ENCODE results near the gene BARHL1. TPM values are rescaled to one million over a fixed set of nuclear protein-coding genes. Genes with fewer than 3 reads are reported as not detected.

Gene BARHL1
- total and polyA plus RNA-seq, 2 donors (not counting 1 experiment from before 2014, with no cell fraction given) = not detected

DNA sequence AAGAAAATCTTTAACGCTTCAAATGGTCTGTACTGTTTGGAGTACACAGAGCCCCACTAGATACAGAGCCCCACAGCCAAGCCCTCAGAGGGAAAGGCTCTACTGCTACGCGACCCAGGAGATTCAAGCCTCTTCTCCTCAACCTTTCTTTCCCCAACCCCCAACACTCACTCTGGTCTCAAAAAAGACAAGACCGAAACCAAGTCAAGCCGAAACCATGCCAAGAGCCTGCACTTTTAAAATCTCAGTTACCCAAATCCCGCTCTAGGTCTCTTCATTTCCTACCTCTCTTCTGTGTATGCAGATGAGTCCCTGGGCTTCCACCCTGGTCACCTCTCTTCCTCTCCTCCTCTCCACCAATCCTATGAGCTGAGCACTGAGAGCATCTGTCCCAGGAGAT is 31.9 kb downstream of the BARHL1 start:
- Histone ChIP-seq H3K4me2 (ENCODE audit: extremely low read depth, insufficient read depth, low read length) (no peak overlapping the region), H4K20me1 (ENCODE audit: control insufficient read depth, extremely low read depth, insufficient read depth, low read length) (no peaks in the 10 kb centered on the region), H3K9ac (ENCODE audit: insufficient read depth, low read length) (no peak overlapping the region), H2AFZ (ENCODE audit: low read length) (no peak overlapping the region), H3K27me3 (ENCODE audit: control insufficient read depth, insufficient read depth, low read length) (no peaks in the 10 kb centered on the region), H3K79me2 (ENCODE audit: control insufficient read depth, insufficient read depth, low read length) (no peaks in the 10 kb centered on the region), H3K36me3 (ENCODE audit: control insufficient read depth, insufficient read depth, low read length) (peaks cover 9% of the 10 kb centered on the region), H3K27ac (ENCODE audit: insufficient read depth, low read length) (no peak overlapping the region), H3K4me3 (replicated peaks in 1 of 4; ENCODE audit: control extremely low read depth in 1 of 4, insufficient read depth in 1 of 4, low read depth in 3 of 4, low read length in 4 of 4) (no peak overlapping the region), H3K4me1 (ENCODE audit: control insufficient read depth, extremely low read depth, insufficient read depth, low read length) (peaks cover 3% of the 10 kb centered on the region), H3K9me3 (ENCODE audit: control insufficient read depth, insufficient read depth, low read depth, low read length) (no peaks in the 10 kb centered on the region)
- TF ChIP-seq, protein P1, sequence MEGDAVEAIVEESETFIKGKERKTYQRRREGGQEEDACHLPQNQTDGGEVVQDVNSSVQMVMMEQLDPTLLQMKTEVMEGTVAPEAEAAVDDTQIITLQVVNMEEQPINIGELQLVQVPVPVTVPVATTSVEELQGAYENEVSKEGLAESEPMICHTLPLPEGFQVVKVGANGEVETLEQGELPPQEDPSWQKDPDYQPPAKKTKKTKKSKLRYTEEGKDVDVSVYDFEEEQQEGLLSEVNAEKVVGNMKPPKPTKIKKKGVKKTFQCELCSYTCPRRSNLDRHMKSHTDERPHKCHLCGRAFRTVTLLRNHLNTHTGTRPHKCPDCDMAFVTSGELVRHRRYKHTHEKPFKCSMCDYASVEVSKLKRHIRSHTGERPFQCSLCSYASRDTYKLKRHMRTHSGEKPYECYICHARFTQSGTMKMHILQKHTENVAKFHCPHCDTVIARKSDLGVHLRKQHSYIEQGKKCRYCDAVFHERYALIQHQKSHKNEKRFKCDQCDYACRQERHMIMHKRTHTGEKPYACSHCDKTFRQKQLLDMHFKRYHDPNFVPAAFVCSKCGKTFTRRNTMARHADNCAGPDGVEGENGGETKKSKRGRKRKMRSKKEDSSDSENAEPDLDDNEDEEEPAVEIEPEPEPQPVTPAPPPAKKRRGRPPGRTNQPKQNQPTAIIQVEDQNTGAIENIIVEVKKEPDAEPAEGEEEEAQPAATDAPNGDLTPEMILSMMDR (conservative IDR thresholded peaks at IDR 0.05 in 1 of 2, IDR thresholded peaks at IDR 0.05 in 1 of 2; ENCODE audit: low read depth in 1 of 2, low read length in 2 of 2) = no peak
- no peak for TF ChIP-seq EZH2 (IDR thresholded peaks at IDR 0.05; ENCODE audit: low read length, missing control alignments)
- no peak for DNase-seq (ENCODE audit: low read depth in 2 of 2)

DNA sequence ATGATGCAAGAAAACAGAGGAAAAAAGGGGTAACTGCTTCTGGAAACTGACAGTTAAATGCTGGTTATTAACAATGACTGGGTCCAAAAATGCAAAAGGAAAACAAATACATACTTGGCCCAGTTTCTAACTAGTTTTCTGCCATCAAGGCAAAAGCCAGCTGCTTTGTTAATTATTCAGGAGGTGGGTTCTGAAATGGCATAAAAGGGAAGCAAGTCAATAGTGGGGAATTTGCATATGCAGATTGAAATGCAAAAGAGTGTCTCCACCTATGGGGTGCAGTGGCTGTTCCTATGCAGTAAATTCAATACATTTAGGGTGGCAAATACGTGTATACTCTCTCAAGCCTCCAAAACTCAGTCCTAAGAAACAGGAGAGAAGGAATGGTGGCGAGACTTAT is 33.4 kb downstream of the BARHL1 start:
- Histone ChIP-seq H3K4me3 (replicated peaks in 1 of 4; ENCODE audit: control extremely low read depth in 1 of 4, insufficient read depth in 1 of 4, low read depth in 3 of 4, low read length in 4 of 4) (no peak overlapping the region), H3K9ac (ENCODE audit: insufficient read depth, low read length) (no peak overlapping the region), H3K9me3 (ENCODE audit: control insufficient read depth, insufficient read depth, low read depth, low read length) (no peaks in the 10 kb centered on the region), H3K27ac (ENCODE audit: insufficient read depth, low read length) (no peak overlapping the region), H3K4me1 (ENCODE audit: control insufficient read depth, extremely low read depth, insufficient read depth, low read length) (no peaks in the 10 kb centered on the region), H3K36me3 (ENCODE audit: control insufficient read depth, insufficient read depth, low read length) (peaks cover 7% of the 10 kb centered on the region), H3K79me2 (ENCODE audit: control insufficient read depth, insufficient read depth, low read length) (no peaks in the 10 kb centered on the region), H2AFZ (ENCODE audit: low read length) (no peak overlapping the region), H3K27me3 (ENCODE audit: control insufficient read depth, insufficient read depth, low read length) (no peaks in the 10 kb centered on the region), H4K20me1 (ENCODE audit: control insufficient read depth, extremely low read depth, insufficient read depth, low read length) (no peaks in the 10 kb centered on the region), H3K4me2 (ENCODE audit: extremely low read depth, insufficient read depth, low read length) (no peak overlapping the region)
- DNase-seq (ENCODE audit: low read depth in 2 of 2) = no peak
- no peak for TF ChIP-seq EZH2 (IDR thresholded peaks at IDR 0.05; ENCODE audit: low read length, missing control alignments)
- TF ChIP-seq, protein P1 (conservative IDR thresholded peaks at IDR 0.05 in 1 of 2, IDR thresholded peaks at IDR 0.05 in 1 of 2; ENCODE audit: low read depth in 1 of 2, low read length in 2 of 2) = no peak

DNA sequence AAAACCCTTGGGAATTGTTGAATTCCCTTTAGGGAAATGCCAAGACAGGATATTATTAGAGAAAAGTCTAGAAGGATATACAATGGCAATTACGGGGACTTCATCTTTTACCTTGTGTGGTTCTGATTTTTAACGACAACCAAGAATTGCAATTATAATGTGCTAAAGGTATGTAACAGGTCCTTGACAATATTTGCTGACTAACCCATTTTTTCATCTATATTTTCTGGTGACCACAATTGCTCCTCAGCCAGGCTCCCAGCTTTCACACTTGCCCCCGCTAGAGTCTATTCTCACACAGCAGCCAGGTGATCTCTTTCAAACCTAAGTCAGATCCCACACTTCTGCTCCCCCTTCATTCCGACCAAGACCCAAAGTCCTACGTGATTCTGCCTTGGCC is 34.3 kb downstream of the BARHL1 start:
- Histone ChIP-seq H3K79me2 (ENCODE audit: control insufficient read depth, insufficient read depth, low read length) (no peaks in the 10 kb centered on the region), H3K9me3 (ENCODE audit: control insufficient read depth, insufficient read depth, low read depth, low read length) (no peaks in the 10 kb centered on the region), H3K36me3 (ENCODE audit: control insufficient read depth, insufficient read depth, low read length) (peaks cover 6% of the 10 kb centered on the region), H3K4me2 (ENCODE audit: extremely low read depth, insufficient read depth, low read length) (no peak overlapping the region), H3K27ac (ENCODE audit: insufficient read depth, low read length) (no peak overlapping the region), H3K27me3 (ENCODE audit: control insufficient read depth, insufficient read depth, low read length) (no peaks in the 10 kb centered on the region), H3K4me3 (replicated peaks in 1 of 4; ENCODE audit: control extremely low read depth in 1 of 4, insufficient read depth in 1 of 4, low read depth in 3 of 4, low read length in 4 of 4) (no peak overlapping the region), H3K9ac (ENCODE audit: insufficient read depth, low read length) (no peak overlapping the region), H2AFZ (ENCODE audit: low read length) (no peak overlapping the region), H4K20me1 (ENCODE audit: control insufficient read depth, extremely low read depth, insufficient read depth, low read length) (no peaks in the 10 kb centered on the region), H3K4me1 (ENCODE audit: control insufficient read depth, extremely low read depth, insufficient read depth, low read length) (no peaks in the 10 kb centered on the region)
- DNase-seq (ENCODE audit: low read depth in 2 of 2) = no peak
- TF ChIP-seq EZH2 (IDR thresholded peaks at IDR 0.05; ENCODE audit: low read length, missing control alignments) = no peak
- TF ChIP-seq, protein P1 (conservative IDR thresholded peaks at IDR 0.05 in 1 of 2, IDR thresholded peaks at IDR 0.05 in 1 of 2; ENCODE audit: low read depth in 1 of 2, low read length in 2 of 2) = no peak

Measured in fibroblast of lung (primary cell).